Breast epithelium (tissue), 4 donors: ENCODE measurements around the gene GNB1L. TPM values are rescaled to one million over a fixed set of nuclear protein-coding genes. Genes with fewer than 3 reads are reported as not detected.
A peak's percentile ranks its signal among the peaks of the same experiment; 100 is the strongest.

Source experiments
- DNase-seq, 2 donors: peaks; one replicate each; pipeline ENCODE4 v3.0.0-alpha.2; 2019; ENCODE audit warnings: low spot score in 2 of 2
- H3K27ac ChIP-seq, 2 donors: fragments of 200-600 bp; sonication (generic) in 1 of 2; one replicate each; pipeline ENCODE4 v1.5.1; 2016 to 2019; ENCODE audit warnings: mild to moderate bottlenecking in 1 of 2
- H3K27me3 ChIP-seq, 2 donors: fragments of 200-600 bp; sonication (generic) in 1 of 2; one replicate each; pipeline versions ENCODE4 v1.5.1 to v1.6.0; 2017 to 2019; ENCODE audit warnings: control low read depth in 1 of 2, mild to moderate bottlenecking in 1 of 2
- H3K36me3 ChIP-seq: fragments of 200-600 bp; one replicate; pipeline ENCODE4 v1.5.1; 2019
- H3K4me1 ChIP-seq, 2 donors: fragments of 200-600 bp; sonication (generic); one replicate each; pipeline ENCODE4 v1.5.1; 2016 to 2019; ENCODE audit warnings: control low read depth in 1 of 2
- H3K4me3 ChIP-seq, 3 donors: fragments of 200-600 bp; sonication (generic); 1 replicate in 2 of 3; 2 replicates in 1 of 3; pipeline ENCODE4 v1.5.1; 2016 to 2019; ENCODE audit warnings: mild to moderate bottlenecking in 3 of 3, moderate library complexity in 2 of 3
- H3K9me3 ChIP-seq, 2 donors: fragments of 200-600 bp; sonication (generic) in 1 of 2; one replicate each; pipeline ENCODE4 v1.5.1; 2016 to 2019; ENCODE audit warnings: control low read depth in 1 of 2
- CTCF ChIP-seq, 3 donors: fragments of 450-650 bp; IDR thresholded peaks; one replicate each; pipeline ENCODE4 v1.5.1; 2016 to 2017; ENCODE audit warnings: antibody characterized with exemption in 3 of 3, mild to moderate bottlenecking in 3 of 3, moderate library complexity in 3 of 3
- POLR2A ChIP-seq: fragments of 450-650 bp; IDR thresholded peaks from one replicate; pipeline ENCODE4 v1.6.1; 2016; ENCODE audit warnings: antibody characterized with exemption, mild to moderate bottlenecking, moderate library complexity
- POLR2AphosphoS5 ChIP-seq, 3 donors: sonication (generic); formaldehyde crosslinking; IDR thresholded peaks; one replicate each; pipeline ENCODE4 v1.6.1; 2017; ENCODE audit warnings: antibody characterized with exemption in 3 of 3
- intact Hi-C: fragments of 100-400 bp; cut with DNase I; formaldehyde crosslinking; loops from one replicate; pipeline ENCODE4 v1.15.1; 2023; ENCODE audit warnings: low total_unique reads
- total RNA-seq, 3 donors: library from RNA; depleted of rRNA; stranded (reverse); fragments of >200 nt; gene quantifications; one replicate each; pipeline ENCODE4 v1.1.0, GENCODE V29; 2016

GNB1L gene
- total RNA-seq, 3 donors from 2014 or later = 5.6 to 8.2 (median 6.3) TPM

DNA sequence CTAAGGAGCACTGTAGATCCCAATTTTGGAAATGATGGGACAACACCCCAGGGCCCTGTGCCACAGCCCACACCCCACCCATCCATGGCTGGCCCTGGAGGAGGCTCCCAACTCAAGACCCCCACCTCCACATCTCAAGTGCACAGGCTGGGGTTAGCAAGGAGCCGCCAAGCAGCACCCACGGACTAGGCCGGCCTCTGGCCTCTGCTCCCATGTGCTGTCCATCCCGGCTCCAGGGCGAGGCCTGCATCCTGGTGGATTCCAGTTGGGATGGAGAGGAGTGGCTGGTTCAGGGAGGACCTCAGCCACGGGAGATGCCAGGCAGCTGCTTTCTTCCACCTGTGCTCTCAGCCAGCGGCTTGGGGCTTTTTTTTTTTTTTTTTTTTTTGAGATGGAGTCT, 43.5 kb upstream of the GNB1L start:
- no peak for DNase-seq
- no peaks in the 10 kb centered on the region for H3K9me3 ChIP-seq
- H3K36me3 ChIP-seq = no peaks in the 10 kb centered on the region
- no peak overlapping the region for H3K4me3 ChIP-seq
- H3K4me1 ChIP-seq = no peaks in the 10 kb centered on the region
- no peak for TF ChIP-seq POLR2AphosphoS5 (IDR thresholded peaks at IDR 0.05)
- TF ChIP-seq CTCF (IDR thresholded peaks at IDR 0.05) = no peak
- no peak for TF ChIP-seq POLR2A
- intact Hi-C loops = no loop called here
- no peak overlapping the region for H3K27ac ChIP-seq
- no peaks in the 10 kb centered on the region for H3K27me3 ChIP-seq

GRCh38 chr22:19897726-19898125, 43.1 kb upstream of the GNB1L start:
- H3K27ac ChIP-seq = no peak overlapping the region
- TF ChIP-seq POLR2A = no peak
- no peak for TF ChIP-seq CTCF (IDR thresholded peaks at IDR 0.05)
- TF ChIP-seq POLR2AphosphoS5 (IDR thresholded peaks at IDR 0.05) = no peak
- intact Hi-C loops = no loop called here
- DNase-seq = no peak
- no peaks in the 10 kb centered on the region for H3K9me3 ChIP-seq
- H3K4me1 ChIP-seq = no peaks in the 10 kb centered on the region
- no peaks in the 10 kb centered on the region for H3K36me3 ChIP-seq
- H3K4me3 ChIP-seq = no peak overlapping the region
- no peaks in the 10 kb centered on the region for H3K27me3 ChIP-seq

DNA sequence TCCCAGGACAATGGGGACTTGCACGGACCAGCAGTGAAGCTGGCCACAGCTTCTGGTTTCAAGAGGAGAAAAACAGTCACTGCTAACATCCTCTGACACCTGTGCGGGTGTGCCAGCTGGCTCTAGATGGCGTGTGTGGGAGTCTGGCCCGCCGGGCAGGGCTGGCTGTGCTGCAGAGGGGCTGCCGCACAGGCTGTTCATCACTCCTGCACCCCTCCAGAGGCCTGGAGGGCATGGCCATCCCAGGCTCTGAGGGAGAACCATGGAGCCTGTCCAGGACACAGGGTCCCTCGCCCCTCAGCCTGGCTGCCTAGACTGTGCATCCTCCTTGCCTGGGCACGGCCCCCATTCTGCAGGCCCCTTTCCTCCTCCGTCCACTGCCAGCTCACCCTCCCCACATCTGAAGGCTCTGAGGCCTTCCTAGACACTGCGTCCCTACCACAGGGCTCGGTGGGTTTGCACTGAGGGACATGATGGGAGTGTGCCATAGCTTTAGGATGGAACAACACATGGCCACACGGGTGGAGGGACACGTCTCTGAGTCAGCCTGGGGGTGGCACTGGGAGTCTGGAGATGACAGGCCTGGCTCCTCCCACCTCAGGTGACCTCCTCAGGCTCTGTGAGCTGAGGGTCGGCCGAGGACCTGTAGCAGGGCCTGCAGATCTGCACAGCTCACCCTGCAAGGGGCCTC, 42.1 kb upstream of the GNB1L start:
- no peaks in the 10 kb centered on the region for H3K27me3 ChIP-seq
- no peaks in the 10 kb centered on the region for H3K36me3 ChIP-seq
- H3K9me3 ChIP-seq = no peaks in the 10 kb centered on the region
- TF ChIP-seq POLR2AphosphoS5 (IDR thresholded peaks at IDR 0.05) = no peak
- TF ChIP-seq POLR2A = no peak
- no peak for TF ChIP-seq CTCF (IDR thresholded peaks at IDR 0.05)
- intact Hi-C loops = no loop called here
- no peak overlapping the region for H3K27ac ChIP-seq
- H3K4me1 ChIP-seq = peaks cover 0 to 7% of the 10 kb centered on the region in 2 donors
- no peak overlapping the region for H3K4me3 ChIP-seq
- DNase-seq = no peak

DNA sequence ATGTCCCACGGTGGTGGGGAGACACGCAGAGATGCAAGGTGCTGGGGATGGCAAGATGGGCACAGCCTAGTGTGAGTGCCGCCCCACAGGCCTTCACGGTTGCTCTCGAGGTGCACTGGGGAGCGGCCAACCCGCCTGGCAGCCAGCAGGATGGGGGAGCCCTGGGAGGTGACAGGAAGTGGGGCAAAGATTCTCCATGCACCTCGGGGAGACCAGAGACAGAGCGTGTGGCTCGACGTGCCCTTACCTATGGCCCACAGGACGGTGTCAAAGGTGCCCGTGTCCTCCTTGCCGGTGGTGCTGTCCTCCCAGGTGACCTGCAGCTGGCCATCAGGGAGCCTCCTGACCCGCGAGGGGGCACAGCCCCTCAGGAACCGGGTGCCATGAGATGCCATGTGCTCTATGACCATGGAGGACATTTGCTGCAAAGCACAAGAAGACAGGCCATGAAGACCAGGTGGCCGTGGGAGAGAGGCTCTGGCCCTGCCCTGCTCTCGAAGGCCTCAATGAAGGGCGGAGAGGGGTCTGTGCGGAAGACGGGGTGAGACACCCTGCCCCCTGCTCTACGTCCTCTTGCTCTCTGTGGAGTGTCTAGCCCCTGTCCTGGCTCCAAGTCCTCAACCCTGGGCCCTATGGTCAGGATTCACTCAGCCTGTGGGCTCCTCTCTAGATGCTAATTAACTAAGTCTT, 40.6 kb upstream of the GNB1L start:
- DNase-seq = no peak
- H3K4me1 ChIP-seq = peaks cover 0 to 14% of the 10 kb centered on the region in 2 donors
- H3K27me3 ChIP-seq = no peaks in the 10 kb centered on the region
- TF ChIP-seq POLR2A (no peak), POLR2AphosphoS5 (IDR thresholded peaks at IDR 0.05) (no peak), CTCF (IDR thresholded peaks at IDR 0.05) (no peak)
- intact Hi-C loops = no loop called here
- no peak overlapping the region for H3K4me3 ChIP-seq
- H3K27ac ChIP-seq = no peak overlapping the region
- H3K9me3 ChIP-seq = no peaks in the 10 kb centered on the region
- no peaks in the 10 kb centered on the region for H3K36me3 ChIP-seq

DNA sequence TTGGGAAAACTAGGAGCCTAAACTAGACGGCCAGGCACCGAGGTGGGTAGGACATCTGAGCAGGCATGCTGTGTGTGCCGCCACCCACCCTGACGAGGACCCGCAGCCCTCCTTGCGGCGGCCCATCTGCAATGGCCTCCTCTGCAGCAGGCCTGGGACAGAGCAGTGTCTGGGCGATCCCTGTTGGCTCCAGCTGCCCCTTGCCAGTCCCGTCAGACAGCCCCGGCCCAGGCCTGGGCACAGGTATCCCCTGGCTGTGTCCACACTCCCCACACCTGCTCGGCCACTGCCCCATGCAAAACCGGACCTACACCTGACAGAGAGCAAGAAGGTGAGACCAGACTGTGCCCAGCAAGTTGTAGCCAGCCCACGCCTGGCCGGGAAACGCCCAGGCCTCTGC, 38.7 kb upstream of the GNB1L start:
- Histone ChIP-seq H3K4me1 (peaks cover 0 to 14% of the 10 kb centered on the region in 2 donors), H3K27ac (peak overlapping the region in 1 of 2 donors; percentile 61), H3K36me3 (no peaks in the 10 kb centered on the region), H3K27me3 (no peaks in the 10 kb centered on the region), H3K9me3 (no peaks in the 10 kb centered on the region), H3K4me3 (no peak overlapping the region)
- DNase-seq = no peak
- intact Hi-C loops = no loop called here
- TF ChIP-seq CTCF (IDR thresholded peaks at IDR 0.05) = no peak
- TF ChIP-seq POLR2AphosphoS5 (IDR thresholded peaks at IDR 0.05) = no peak
- no peak for TF ChIP-seq POLR2A
